ENCODE data around the gene NPM1.
"Not testable (repeated sequence)": the region's sequence is repeated elsewhere in the genome, so short reads cannot be mapped to it uniquely, and the experiment has no call there.

DNA sequence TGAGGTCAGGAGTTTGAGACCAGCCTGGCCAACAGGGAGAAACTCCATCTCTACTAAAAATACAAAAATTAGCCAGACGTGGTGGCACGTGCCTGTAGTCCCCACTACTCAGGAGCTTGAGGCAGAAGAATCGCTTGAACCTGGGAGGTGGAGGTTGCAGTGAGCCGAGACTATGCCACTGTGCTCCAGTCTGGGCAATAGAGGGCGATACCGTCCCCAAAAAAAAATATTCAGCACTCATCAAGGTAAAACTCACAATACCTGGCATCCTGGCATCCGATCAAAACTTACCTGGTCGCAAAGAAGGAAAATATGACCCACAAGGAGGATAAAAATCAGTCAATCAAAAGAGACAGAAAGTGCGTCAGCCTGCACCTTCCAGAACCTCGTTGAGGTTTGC is 16.8 kb upstream of the NPM1 start:
- not testable (repeated sequence) for TF ChIP-seq EP300 (IDR thresholded peaks at IDR 0.05; ENCODE audit: borderline replicate concordance); CEBPB (IDR thresholded peaks at IDR 0.05); MAX (IDR thresholded peaks at IDR 0.05); FOXM1 (IDR thresholded peaks at IDR 0.05; ENCODE audit: borderline replicate concordance, low read depth); CREB1 (IDR thresholded peaks at IDR 0.05; ENCODE audit: low read depth); NFIC (IDR thresholded peaks at IDR 0.05); USF1 (IDR thresholded peaks at IDR 0.05)
- TF ChIP-seq, protein P1, sequence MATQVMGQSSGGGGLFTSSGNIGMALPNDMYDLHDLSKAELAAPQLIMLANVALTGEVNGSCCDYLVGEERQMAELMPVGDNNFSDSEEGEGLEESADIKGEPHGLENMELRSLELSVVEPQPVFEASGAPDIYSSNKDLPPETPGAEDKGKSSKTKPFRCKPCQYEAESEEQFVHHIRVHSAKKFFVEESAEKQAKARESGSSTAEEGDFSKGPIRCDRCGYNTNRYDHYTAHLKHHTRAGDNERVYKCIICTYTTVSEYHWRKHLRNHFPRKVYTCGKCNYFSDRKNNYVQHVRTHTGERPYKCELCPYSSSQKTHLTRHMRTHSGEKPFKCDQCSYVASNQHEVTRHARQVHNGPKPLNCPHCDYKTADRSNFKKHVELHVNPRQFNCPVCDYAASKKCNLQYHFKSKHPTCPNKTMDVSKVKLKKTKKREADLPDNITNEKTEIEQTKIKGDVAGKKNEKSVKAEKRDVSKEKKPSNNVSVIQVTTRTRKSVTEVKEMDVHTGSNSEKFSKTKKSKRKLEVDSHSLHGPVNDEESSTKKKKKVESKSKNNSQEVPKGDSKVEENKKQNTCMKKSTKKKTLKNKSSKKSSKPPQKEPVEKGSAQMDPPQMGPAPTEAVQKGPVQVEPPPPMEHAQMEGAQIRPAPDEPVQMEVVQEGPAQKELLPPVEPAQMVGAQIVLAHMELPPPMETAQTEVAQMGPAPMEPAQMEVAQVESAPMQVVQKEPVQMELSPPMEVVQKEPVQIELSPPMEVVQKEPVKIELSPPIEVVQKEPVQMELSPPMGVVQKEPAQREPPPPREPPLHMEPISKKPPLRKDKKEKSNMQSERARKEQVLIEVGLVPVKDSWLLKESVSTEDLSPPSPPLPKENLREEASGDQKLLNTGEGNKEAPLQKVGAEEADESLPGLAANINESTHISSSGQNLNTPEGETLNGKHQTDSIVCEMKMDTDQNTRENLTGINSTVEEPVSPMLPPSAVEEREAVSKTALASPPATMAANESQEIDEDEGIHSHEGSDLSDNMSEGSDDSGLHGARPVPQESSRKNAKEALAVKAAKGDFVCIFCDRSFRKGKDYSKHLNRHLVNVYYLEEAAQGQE (IDR thresholded peaks at IDR 0.05; ENCODE audit: low read depth), result not testable (repeated sequence)
